Activated T-cell treated with anti-CD3 and anti-CD28 coated beads, Interleukin-2, amount 50 U/mL, for 72 hours (primary cell): ENCODE measurements around the gene BMPR1B. TPM values are rescaled to one million over a fixed set of nuclear protein-coding genes. Genes with fewer than 3 reads are reported as not detected.
"Not testable (repeated sequence)": the region's sequence is repeated elsewhere in the genome, so short reads cannot be mapped to it uniquely, and the experiment has no call there.

ENCODE experiments used
- ATAC-seq, 2 donors: fragments of 150-1000 bp; cut with Tn5 transposase; replicated peaks in 1 of 2; 2 replicates each; pipeline ENCODE4 v1.10.0; 2021; ENCODE audit warnings: moderate library complexity in 2 of 2, mild to moderate bottlenecking in 1 of 2
- DNase-seq, 2 donors: peaks; one replicate each; pipeline ENCODE4 v3.0.0; 2021 to 2022; ENCODE audit warnings: mixed read lengths in 1 of 2
- H3K27ac Mint-ChIP-seq: one replicate; pipeline ENCODE4 v1.8.0; 2022; ENCODE audit warnings: mild to moderate bottlenecking, moderate library complexity, mixed read lengths
- H3K27me3 Mint-ChIP-seq: one replicate; pipeline ENCODE4 v1.8.0; 2022; ENCODE audit warnings: low read depth, mixed read lengths
- H3K36me3 Mint-ChIP-seq, 2 donors: one replicate each; pipeline ENCODE4 v1.8.0; 2022; ENCODE audit warnings: mixed read lengths in 2 of 2, mild to moderate bottlenecking in 1 of 2; ENCODE audit not compliant: insufficient read depth in 2 of 2
- H3K4me1 Mint-ChIP-seq: one replicate; pipeline ENCODE4 v1.8.0; 2022; ENCODE audit warnings: low read depth, mixed read lengths
- H3K4me3 Mint-ChIP-seq, 2 donors: one replicate each; pipeline ENCODE4 v1.8.0; 2022; ENCODE audit warnings: mild to moderate bottlenecking in 2 of 2, mixed read lengths in 2 of 2, moderate library complexity in 2 of 2
- H3K9me3 Mint-ChIP-seq, 2 donors: one replicate each; pipeline ENCODE4 v1.8.0; 2022; ENCODE audit warnings: mixed read lengths in 2 of 2
- total RNA-seq, 2 donors: library from RNA; stranded (reverse); gene quantifications; one replicate each; pipeline ENCODE4 v1.2.3, GENCODE V29; 2022

Gene BMPR1B
- total RNA-seq, 2 donors from 2014 or later: not detected

DNA sequence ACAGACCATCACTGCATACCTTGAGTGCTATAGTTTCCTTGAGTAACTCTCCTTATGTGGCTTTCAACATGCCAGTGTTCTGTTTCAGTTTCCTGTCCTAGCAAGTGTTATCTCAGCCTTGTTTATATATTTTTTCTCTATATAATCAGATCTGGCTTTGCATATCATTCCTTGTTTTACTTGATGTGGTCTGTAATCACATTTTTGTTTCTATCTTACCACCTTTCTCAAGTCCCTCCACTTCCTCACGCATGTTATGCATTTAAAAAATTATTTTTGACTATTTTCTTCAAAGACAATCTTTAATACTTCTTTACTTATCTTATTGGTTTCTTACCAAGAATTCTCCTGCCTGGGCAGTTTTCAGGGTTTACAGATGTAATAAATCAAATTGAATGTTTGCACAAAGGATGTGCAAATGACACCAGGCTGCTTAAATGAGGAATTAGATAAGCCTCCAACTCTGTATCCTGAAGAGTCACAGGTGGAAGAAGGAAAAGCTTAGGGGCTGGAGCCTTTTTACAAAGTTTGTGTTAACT lies 351.2 kb downstream of the BMPR1B start:
- ATAC-seq (no peak), DNase-seq (no peak)
- no peaks in the 10 kb centered on the region for H3K36me3 Mint-ChIP-seq
- H3K4me3 Mint-ChIP-seq: no peak overlapping the region
- H3K4me1 Mint-ChIP-seq: no peaks in the 10 kb centered on the region
- no peak overlapping the region for H3K27ac Mint-ChIP-seq
- H3K27me3 Mint-ChIP-seq: peaks cover 7% of the 10 kb centered on the region
- H3K9me3 Mint-ChIP-seq: peaks cover 0 to 2% of the 10 kb centered on the region in 2 donors

GRCh38 chr4:95114521-95114920 lies 356.8 kb downstream of the BMPR1B start:
- peaks cover 0 to 2% of the 10 kb centered on the region in 2 donors for H3K9me3 Mint-ChIP-seq

DNA sequence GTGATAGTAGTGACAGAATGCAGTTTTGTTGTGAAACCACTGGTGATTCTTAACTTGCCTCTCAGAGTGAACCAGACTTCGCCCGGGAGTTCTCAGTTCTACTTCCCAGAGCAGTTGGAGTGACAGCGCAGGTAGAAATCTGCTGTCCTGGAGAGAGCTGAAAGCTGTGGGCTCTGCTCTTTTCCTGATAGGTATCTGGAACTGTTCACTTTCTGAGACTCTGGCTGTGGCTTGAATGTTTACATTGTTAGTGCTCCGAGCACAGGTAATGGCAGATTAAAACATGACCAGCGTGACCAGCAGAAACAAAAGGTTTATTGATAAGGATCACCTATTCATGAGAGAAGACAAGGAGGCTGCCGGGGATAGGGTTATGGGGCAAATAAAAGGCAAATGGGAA lies 360.7 kb downstream of the BMPR1B start:
- Mint-ChIP-seq H3K4me1 (no peaks in the 10 kb centered on the region), H3K27me3 (no peaks in the 10 kb centered on the region), H3K27ac (no peak overlapping the region), H3K4me3 (no peak overlapping the region), H3K9me3 (no peaks in the 10 kb centered on the region), H3K36me3 (no peaks in the 10 kb centered on the region)
- DNase-seq (no peak), ATAC-seq (no peak)

More at GRCh38 chr4:95114521-95114920, 356.8 kb downstream of the BMPR1B start:
- Mint-ChIP-seq H3K27ac (no peak overlapping the region), H3K27me3 (peaks cover 7% of the 10 kb centered on the region), H3K4me3 (no peak overlapping the region), H3K4me1 (no peaks in the 10 kb centered on the region), H3K36me3 (no peaks in the 10 kb centered on the region)
- no peak for ATAC-seq
- DNase-seq: no peak

GRCh38 chr4:95120456-95120855 lies 362.7 kb downstream of the BMPR1B start:
- H3K27me3 Mint-ChIP-seq: no peaks in the 10 kb centered on the region
- H3K4me3 Mint-ChIP-seq: no peak overlapping the region
- DNase-seq (no peak), ATAC-seq (no peak)
- H3K9me3 Mint-ChIP-seq: no peaks in the 10 kb centered on the region
- H3K27ac Mint-ChIP-seq: no peak overlapping the region
- H3K4me1 Mint-ChIP-seq: no peaks in the 10 kb centered on the region
- H3K36me3 Mint-ChIP-seq: no peaks in the 10 kb centered on the region

GRCh38 chr4:95122001-95122400 lies 364.2 kb downstream of the BMPR1B start:
- ATAC-seq (no peak), DNase-seq (no peak)
- Mint-ChIP-seq H3K36me3 (no peaks in the 10 kb centered on the region), H3K27me3 (no peaks in the 10 kb centered on the region), H3K4me1 (no peaks in the 10 kb centered on the region), H3K27ac (no peak overlapping the region), H3K4me3 (no peak overlapping the region), H3K9me3 (no peaks in the 10 kb centered on the region)

DNA sequence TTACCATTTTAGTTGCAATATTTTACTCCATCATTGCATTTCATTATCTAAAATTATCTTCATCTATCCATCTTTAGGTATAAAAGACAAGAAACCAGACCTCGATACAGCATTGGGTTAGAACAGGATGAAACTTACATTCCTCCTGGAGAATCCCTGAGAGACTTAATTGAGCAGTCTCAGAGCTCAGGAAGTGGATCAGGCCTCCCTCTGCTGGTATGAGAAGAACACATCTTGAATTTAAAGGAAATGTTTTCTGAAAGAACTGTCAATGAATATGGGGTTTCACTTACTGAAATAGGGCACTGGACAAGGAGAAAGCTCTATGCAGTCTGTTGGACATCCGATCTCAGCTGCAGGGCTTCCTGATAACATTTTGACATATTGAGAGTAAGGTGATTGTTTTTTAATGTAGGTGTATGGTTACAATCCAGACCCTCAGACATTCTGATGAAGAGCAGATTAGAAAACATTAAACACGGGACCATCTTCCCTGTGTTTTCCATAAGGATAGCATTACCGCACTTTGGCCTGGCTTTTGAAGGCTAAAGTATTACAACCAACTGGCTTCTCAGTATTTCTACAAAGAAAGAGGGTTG lies 367.2 kb downstream of the BMPR1B start:
- Mint-ChIP-seq H3K4me3 (no peak overlapping the region), H3K9me3 (no peaks in the 10 kb centered on the region), H3K27ac (no peak overlapping the region), H3K4me1 (peaks cover 4% of the 10 kb centered on the region), H3K36me3 (no peaks in the 10 kb centered on the region), H3K27me3 (no peaks in the 10 kb centered on the region)
- DNase-seq: no peak
- ATAC-seq: no peak

DNA sequence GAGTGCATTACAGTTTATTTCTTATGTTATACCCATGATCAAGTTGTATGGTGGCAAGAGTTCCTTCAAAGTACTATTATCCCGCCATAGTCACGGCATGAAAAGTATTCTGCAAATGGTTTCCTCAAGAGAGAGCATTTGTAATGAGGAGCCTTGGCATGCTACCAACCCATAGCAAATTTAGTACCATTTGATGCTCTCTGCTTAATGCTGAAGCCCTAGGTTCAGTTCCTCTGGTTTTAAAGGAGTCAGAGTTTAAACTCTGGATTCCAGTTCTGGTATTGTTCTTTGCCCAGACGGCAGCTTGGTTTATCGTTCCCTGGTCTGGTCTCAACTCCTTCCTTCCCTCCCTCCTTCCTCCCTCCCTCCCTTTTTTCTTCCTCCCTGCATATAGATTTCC lies 371.3 kb downstream of the BMPR1B start:
- H3K36me3 Mint-ChIP-seq: no peaks in the 10 kb centered on the region
- no peak overlapping the region for H3K27ac Mint-ChIP-seq
- no peaks in the 10 kb centered on the region for H3K9me3 Mint-ChIP-seq
- DNase-seq (no peak), ATAC-seq (no peak)
- peaks cover 9% of the 10 kb centered on the region for H3K4me1 Mint-ChIP-seq
- H3K4me3 Mint-ChIP-seq: no peak overlapping the region
- no peaks in the 10 kb centered on the region for H3K27me3 Mint-ChIP-seq

DNA sequence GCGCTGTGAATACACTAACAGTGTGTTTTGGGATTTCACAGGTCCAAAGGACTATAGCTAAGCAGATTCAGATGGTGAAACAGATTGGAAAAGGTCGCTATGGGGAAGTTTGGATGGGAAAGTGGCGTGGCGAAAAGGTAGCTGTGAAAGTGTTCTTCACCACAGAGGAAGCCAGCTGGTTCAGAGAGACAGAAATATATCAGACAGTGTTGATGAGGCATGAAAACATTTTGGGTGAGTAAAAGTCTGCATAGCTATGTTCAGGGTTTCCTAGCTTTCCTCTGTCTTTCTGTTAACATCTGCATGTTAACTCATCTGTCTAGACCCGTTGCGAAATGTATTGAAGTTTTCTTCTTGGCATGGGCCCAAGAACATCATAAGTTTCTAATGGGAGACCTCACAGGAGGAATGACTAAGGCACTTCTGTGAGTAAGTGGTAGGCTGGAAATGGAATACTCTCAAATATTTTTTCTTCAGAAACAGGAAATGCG lies 372.1 kb downstream of the BMPR1B start:
- Mint-ChIP-seq H3K9me3 (no peaks in the 10 kb centered on the region), H3K4me3 (no peak overlapping the region), H3K4me1 (peaks cover 9% of the 10 kb centered on the region), H3K36me3 (peaks cover 0 to under 1% of the 10 kb centered on the region in 2 donors), H3K27me3 (no peaks in the 10 kb centered on the region), H3K27ac (no peak overlapping the region)
- DNase-seq (no peak), ATAC-seq (peak; percentile 51 to 78)

GRCh38 chr4:95134016-95134415 lies 376.3 kb downstream of the BMPR1B start:
- ATAC-seq, H3K9me3 Mint-ChIP-seq: not testable (repeated sequence)

GRCh38 chr4:95139424-95139823 lies 381.7 kb downstream of the BMPR1B start:
- H3K4me1 Mint-ChIP-seq, ATAC-seq, DNase-seq, H3K36me3 Mint-ChIP-seq, H3K4me3 Mint-ChIP-seq, H3K27ac Mint-ChIP-seq: not testable (repeated sequence)
- Mint-ChIP-seq H3K9me3 (peaks cover 7 to 11% of the 10 kb centered on the region in 2 donors), H3K27me3 (peaks cover 12% of the 10 kb centered on the region)

More at GRCh38 chr4:95134016-95134415, 376.3 kb downstream of the BMPR1B start:
- DNase-seq, H3K4me1 Mint-ChIP-seq, H3K4me3 Mint-ChIP-seq, H3K27ac Mint-ChIP-seq, H3K36me3 Mint-ChIP-seq, H3K27me3 Mint-ChIP-seq: not testable (repeated sequence)

DNA sequence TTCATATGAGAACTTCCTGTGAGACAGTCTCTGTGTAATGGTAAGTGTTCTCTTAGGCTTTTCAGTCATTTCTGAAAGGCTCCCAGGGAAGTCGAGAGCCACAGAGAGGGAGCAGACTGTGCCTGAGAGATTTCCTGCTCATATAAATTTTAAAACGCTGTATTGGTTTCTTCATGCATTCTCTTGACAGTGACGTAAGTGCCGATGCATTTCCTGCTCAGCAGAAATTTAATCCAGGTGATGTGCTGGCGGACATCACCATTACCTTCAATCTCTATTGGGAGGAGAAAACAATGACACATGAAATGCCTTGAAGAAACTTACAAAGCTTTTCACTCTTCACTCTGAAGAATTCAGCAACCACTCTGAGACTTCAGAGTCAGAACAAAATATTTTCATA lies 383.6 kb downstream of the BMPR1B start:
- ATAC-seq: no peak
- Mint-ChIP-seq H3K4me3 (no peak overlapping the region), H3K27ac (no peak overlapping the region), H3K36me3 (peaks cover 0 to 8% of the 10 kb centered on the region in 2 donors), H3K9me3 (peaks cover 7 to 11% of the 10 kb centered on the region in 2 donors), H3K27me3 (peaks cover 12% of the 10 kb centered on the region), H3K4me1 (no peaks in the 10 kb centered on the region)
- DNase-seq: no peak

DNA sequence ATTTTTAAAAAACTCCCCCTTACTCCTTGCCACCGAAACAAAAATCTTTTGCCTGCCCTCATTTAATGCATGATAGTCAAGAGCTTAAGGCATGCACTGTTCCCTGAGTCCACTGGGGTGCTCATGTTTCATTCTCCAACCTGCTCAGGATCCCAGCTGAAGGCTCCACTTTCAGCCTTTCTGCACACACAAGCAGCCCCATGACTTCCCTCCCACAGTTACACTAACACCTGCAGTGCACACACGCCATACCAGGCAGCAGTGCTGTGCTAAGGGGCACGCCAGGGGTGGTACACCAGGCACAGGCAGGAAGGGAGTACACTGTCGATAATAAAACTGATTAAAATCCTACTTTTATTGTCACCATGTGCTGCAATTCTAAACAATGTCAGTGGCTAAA lies 385.2 kb downstream of the BMPR1B start:
- Mint-ChIP-seq H3K36me3 (peaks cover 0 to 5% of the 10 kb centered on the region in 2 donors), H3K27me3 (peaks cover 12% of the 10 kb centered on the region), H3K27ac (no peak overlapping the region), H3K4me1 (no peaks in the 10 kb centered on the region), H3K9me3 (peaks cover 6 to 7% of the 10 kb centered on the region in 2 donors), H3K4me3 (no peak overlapping the region)
- DNase-seq (no peak), ATAC-seq (no peak)

- Mint-ChIP-seq H3K9me3 (no peaks in the 10 kb centered on the region), H3K36me3 (no peaks in the 10 kb centered on the region), H3K4me3 (no peak overlapping the region), H3K4me1 (peaks cover 13% of the 10 kb centered on the region), H3K27me3 (no peaks in the 10 kb centered on the region), H3K27ac (no peak overlapping the region)
- ATAC-seq (no peak), DNase-seq (no peak)
Observed at GRCh38 chr4:95151255-95151654, 393.5 kb downstream of the BMPR1B start.

DNA sequence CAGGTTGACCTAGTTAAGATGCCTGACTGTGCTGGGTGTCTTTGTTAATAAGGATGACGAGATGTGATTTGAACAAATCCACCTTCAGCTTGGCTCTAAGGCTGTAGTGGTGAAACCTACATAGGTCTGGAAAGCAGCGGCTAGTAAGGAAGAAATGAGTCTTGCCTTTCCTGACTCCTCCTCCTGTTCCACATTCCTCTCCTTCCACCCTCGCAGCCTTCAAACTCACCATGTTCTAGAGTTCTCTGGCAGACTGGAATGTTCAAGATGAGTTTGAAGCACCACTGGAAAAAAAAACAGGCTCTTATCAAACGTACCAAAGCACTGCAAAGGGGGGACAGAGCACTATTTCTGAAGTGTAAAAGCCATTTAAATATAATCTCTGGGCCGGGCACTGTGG lies 395.4 kb downstream of the BMPR1B start:
- Mint-ChIP-seq H3K27ac (no peak overlapping the region), H3K4me1 (peaks cover 14% of the 10 kb centered on the region), H3K9me3 (no peaks in the 10 kb centered on the region), H3K27me3 (no peaks in the 10 kb centered on the region), H3K36me3 (no peaks in the 10 kb centered on the region), H3K4me3 (no peak overlapping the region)
- ATAC-seq (no peak), DNase-seq (no peak)
